ENCODE results near the gene SEC14L2.
"Not testable (repeated sequence)": the region's sequence is repeated elsewhere in the genome, so short reads cannot be mapped to it uniquely, and the experiment has no call there.

Gene SEC14L2

DNA sequence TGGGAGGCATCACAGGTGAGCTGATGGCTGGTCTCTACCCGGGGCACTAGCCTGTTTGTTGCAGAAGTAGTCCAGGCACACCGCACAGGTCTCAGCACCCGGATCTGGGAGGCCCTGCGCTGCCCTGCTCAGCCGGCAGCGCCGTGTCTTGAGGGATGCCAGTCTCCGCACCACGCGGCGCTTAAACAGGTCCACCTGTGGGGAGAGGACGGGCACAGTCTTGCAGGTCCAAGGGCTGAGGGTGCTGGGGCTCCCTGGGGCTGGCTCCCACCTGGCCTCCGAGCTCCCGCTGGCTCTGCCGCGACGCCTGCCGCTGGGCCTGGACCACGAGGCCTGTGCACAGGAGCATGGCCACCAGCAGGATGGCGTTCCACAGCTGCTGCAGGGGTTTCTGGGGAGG lies 16.8 kb upstream of the SEC14L2 start:
- no peak for DNase-seq

- DNase-seq, result no peak
Measured at GRCh38 chr22:30381264-30381663, 15.6 kb upstream of the SEC14L2 start.

DNA sequence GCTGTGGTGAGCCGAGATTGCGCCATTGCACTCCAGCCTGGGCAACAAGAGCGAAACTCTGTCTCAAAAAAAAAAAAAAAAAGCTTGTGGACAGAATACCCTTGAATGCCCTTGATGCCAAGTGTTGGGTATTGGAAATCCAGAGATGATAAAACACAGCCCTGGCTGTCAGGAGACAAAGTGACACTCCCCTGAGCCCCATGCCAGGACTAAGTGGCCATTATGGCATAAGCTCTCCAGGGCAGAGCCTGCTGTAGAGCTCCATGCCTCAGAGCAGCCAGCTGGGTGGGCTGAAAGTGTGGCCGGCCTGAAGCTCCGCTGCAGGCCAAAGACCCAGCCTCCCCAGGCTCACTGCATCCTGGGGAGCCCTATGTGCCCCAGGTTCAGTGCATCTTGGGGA lies 14.5 kb upstream of the SEC14L2 start:
- DNase-seq, result no peak

DNA sequence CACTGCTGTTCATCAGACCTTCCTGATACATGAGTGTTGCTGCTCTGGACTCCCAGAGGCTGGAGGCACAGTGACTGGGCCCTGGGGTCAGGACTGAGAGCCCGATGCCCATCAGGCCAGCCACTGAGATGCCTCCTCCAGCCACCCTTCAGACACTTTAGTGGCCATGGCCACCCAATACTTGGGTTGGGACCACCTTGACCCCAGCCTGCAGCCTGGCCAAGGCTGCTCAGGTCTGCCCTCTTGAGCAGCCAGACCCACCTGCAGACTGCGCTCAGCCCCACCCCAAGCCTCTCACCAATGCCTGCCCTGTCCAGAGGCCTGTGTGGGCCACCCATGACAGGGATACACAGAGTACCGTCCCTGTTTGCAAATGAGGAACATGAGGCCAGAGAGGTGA lies 13.8 kb upstream of the SEC14L2 start:
- no peak for DNase-seq

DNA sequence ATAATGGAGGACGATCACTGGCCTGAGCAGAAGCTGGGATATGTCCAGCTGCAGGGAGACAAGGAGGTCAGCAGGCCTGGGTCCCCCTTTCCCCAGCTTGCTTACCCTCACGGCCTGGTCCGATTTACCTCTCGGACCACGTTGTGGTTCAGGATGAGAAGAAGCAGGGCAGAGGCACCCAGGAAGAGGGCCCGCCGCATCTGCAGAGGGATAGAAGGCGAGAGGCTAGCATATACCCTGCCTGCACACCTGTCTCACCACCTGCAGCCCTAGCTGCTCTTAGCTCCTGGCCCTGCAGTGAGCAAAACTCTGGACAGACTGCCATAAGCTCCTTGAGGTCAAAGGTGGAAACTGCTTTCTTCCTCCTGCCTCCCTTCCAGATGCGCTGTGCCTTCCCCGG lies 10.9 kb upstream of the SEC14L2 start:
- no peak for DNase-seq

DNA sequence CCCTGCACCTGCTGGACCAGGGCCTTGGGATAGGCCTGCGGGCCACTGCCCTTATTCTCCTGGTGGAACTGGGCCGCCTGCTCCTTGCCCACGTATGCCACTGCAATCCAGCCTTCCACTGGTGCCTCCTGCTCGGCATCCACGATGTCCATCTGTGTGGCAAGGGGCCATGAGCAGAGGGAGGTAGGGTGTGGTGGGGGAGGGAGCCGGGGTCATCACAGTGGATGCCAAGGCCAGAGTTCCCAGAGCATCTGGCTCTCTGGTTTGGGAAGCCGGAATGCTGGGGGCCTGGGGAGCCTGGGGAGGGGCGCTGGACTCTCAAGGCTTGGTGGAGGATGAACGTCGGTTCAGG lies 10.2 kb upstream of the SEC14L2 start:
- no peak for DNase-seq

GRCh38 chr22:30386960-30387827 lies 9.6 kb upstream of the SEC14L2 start, which contains the start of gene RNF215:
RNF215 (minus strand) TSS chr22:30387411; CDS start chr22:30387313, 98 bp downstream.
- DNase-seq, result peak; percentile 60 to 63

DNA sequence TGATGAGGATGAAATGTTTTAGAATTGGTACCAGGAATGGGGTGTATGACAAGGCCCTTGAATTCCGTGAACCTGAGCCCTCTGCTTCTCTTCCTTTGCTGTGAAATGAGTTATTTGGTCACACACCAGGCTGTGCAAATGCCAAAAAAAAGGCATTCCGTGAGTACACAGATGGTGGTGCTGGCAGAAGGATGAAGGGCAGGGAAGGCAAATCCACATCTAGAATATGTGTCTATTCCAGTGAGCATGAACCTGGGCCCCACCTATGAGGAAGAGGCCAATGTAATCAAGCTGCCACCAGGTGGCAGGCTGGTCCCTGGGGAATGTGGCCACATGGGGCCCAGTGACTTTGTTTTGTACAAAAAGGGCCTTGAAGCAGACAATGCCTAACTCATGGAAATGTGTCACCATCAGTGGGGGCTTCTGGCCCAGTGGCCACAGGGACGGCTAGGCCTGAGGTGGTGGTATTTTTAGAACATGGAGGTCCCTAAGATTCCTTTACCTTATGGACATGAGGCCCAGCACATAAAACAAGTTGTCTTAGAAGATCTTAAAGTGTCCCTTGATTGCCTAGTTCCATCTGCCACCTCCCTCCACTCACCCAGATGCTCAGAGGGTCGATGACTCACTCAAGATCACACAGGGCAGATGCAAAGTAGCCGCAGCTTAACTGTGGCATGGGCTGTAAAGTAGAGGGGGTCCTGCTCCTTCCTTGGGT lies 5.7 kb upstream of the SEC14L2 start:
- peak; percentile 76 to 77 for DNase-seq

DNA sequence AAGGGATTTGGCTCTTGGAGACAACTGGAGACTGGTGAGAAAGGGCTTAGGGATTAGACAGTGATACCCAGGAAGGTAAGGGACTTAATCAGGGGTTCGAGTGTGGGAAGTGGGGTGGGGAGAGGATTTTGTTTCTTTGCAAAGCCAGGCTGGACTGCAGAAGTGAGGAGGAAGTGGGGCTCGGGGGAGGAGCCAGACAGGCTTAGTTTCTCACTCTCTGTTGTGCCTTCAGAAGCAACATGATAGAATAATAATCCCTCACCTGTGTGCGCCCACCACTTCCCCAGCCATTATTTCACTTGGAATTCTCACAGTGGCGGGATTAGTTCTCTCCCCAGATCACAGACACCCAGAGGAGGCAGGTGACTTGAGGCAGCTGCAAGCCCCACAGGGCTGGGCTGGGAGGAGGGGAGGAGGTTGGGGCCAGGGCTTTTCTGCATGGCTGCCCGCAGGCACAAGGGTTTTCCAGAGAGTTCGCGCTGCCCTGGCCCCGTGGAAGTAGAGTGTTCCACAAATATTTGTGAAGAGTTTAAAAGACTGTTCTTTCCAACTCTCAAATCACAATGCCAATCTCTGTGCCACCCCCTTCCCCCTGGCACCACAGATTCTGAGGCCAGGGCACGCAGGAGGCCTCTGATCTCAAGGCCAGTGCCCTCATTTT lies 4.0 kb upstream of the SEC14L2 start:
- DNase-seq, result no peak

DNA sequence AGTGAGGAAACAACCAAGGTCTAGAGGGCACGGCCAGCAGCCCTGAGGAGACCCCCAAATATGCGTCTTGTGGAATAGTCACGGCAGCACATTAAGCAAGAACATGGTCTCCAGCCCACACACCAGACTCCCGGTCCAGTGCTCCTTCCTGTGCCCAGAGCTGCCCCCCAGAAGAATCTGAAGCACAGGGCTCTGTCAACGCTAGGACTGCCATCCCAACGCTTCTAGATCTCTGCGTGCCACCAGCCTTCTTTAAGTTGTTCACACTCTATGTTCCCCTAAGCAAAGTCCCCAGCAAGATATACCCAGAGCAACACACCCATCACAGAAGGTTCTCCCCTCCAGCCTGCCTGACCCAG lies 3.5 kb upstream of the SEC14L2 start:
- no peak for DNase-seq

DNA sequence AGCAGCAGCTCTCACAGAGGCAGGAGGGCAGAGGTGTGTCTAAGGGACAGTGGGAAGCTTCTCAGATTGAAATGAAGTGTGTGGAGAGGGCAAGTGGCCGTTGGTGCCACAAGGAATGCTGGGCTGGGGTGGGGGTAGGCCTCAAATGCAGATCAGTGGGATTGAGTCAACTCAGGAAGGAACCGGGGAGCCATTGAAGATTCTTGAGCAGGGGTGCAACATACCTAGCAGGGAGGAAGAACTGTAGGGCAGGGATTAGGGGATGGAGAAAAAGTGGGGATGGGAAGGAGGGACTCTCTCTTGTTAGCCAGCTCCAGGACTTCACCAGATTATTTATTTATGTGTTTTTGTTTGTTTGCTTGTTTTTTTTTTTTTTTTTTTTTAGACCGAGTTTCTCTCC lies 2.9 kb upstream of the SEC14L2 start:
- DNase-seq, result no peak

DNA sequence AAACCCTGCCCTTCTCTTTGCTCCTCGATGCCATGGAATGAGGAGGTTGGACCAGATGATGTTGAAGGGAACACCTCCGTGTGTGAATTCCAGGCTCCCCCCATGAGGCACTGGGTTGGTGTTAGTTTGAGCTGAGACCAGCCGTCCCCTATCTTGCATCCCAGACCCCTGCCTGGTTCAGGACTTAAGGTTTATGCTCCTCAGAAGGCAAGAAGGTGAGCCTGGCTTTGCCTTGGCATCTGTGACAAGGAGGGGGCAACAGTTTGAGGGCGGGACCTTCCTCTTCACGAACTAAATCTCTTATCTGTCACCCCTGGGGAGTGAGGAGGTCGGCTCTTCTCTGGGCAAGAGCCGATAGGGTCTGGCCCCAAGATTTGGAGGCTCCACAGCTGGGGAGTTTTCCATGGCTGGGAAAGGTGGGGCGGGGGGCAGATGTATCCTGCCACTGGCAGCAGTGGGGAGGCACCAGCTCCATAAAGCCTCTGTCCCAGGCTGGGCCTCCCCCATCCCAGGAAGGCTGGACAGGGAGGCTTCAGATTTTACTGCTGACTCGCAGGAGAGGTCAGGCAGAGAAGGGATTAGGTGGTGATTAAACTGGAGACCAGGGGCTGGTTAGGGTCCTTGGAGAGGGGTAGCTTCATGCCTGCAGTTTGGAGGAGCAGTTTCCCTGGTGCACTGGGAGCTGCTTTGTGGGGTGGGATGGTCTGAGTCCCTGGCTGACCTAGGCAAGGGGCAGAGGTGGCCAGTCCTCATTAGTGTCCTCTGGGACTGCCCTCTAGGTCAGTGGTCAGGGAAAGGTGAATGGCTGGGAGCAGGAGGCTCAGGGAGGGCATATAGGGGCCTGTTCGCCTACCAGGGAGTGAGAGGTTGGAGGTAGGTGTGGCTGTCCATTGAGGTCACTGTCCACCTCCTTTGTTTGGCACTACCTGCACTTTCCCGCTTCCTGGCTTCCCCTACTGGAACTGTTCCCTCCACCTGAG lies 1.1 kb downstream of the SEC14L2 start:
- no peak for DNase-seq

DNA sequence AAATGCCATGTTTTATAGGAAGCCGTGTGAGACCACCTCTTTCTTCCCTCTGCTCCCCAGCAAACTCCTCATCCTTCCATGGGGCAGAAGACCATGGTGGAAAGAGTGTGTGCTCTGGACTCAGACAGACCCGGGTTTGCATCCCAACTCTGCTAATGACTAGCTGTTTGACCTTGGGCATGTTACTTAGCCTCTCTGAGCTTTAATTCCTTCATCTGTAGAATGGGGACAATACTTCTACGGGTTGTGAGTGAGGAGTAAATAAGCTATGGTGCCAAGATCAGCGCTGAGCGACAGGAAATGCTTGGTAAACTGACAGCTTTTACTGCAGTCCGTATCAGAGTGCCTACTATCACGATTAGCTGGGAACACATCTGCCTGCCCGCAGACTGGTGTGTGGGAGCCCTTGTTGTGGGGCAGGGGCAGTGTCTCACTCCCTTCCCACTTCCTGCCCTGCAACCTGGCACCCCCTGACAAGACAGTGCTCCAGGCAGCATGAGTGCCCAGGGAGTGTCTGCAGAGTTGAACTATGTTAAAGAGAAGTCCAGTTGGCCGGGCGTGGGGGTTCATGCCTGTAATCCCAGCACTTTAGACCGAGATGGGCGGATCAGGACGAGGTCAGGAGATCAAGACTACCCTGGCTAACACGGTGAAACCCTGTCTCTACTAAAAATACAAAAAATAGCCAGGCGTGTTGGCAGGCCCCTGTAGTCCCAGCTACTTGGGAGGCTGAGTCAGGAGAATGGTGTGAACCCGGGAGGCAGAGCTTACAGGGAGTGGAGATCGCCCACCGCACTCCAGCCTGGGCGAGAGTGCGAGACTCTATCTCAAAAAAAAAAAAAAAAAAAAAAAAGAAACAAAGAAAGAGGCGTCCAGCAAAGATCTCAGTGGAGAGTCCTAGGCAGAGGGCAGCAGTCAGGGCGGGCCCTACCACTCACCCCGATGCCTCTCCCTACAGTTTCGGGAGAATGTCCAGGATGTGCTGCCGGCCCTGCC lies 2.2 kb downstream of the SEC14L2 start:
- DNase-seq, result no peak

DNA sequence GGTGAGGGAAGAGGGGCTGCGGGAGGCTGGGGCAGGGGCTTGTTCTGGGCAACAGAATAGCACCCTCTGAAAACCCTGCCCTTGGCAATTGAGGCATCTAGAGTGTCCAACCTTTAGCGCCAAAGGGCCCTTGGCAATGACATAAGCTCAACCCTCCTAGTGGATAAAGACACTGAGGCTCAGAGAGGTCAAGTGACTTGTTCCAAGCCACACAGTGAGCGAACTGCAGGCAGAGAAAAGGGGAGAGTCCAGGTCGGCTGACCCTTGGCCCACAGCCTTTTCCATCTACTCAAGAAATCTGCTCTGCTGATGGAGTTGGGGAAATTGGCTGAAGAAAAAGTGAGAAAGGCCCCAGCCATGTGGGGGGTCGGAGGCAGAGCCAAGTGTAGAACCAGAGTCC lies 2.9 kb downstream of the SEC14L2 start:
- no peak for DNase-seq

- no peak for DNase-seq
Measured at GRCh38 chr22:30400159-30400558, 3.3 kb downstream of the SEC14L2 start.

DNA sequence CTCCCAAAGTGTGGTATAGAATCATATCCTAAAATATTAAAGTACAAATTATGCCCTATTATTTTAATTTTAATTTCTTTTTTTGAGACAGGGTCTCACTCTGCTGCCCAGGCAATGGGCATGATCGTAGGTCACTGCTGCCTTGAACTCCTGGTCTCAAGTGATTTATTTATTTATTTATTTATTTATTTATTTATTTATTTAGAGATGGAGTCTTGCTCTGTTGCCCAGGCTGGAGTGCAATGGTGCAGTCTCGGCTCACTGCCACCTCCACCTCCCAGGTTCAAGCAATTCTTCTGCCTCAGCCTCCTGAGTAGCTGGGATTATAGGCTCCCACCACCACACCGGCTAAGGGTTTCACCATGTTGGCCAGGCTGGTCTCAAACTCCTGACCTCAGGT lies 4.2 kb downstream of the SEC14L2 start:
- DNase-seq, result not testable (repeated sequence)

- no peak for DNase-seq
Measured at GRCh38 chr22:30402028-30402765, 5.4 kb downstream of the SEC14L2 start.

DNA sequence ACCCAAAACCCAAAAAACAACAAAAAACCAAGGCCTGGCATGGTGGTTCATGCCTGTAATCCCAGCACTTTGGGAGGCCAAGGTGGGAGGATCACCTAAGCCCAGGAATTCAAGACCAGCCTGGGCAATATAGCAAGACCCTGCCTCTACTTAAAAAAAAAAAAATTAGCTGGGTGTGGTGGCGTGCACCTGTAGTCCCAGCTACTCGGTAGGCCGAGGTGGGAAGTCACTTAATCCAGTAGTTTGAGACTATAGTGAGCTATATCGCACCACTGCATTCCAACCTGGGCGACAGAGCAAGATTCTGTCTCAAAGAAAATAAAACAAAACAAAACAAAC lies 5.9 kb downstream of the SEC14L2 start:
- DNase-seq, result not testable (repeated sequence)

GRCh38 chr22:30404307-30404706 lies 7.5 kb downstream of the SEC14L2 start:
- DNase-seq, result no peak

DNA sequence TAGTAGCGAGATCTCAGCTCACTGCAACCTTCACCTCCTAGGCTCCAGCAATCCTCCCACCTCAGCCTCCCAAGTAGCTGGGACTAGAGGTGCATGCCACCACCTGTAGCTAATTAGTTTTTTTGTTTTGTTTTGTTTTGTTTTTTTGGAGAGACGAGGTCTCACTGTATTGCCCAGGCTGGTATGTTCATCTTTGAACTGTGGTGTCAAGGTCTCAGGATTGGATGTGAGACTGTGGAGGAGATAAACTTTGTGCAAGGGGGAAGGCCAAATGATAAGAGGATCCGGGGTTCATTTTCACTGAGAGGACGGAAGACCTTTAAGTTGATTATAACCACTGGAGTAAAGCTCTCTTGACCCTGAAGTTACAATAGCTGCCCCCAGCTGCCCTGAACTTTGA lies 8.9 kb downstream of the SEC14L2 start:
- DNase-seq, result no peak

- DNase-seq, result no peak
Measured at GRCh38 chr22:30406400-30406799, 9.6 kb downstream of the SEC14L2 start.

Data from activated CD4-positive, alpha-beta T cell treated with anti-CD3 and anti-CD28 coated beads, Interleukin-2, amount 50 U/mL, for 4 hours (primary cell).